Measurements from ENCODE around the gene DDX3X. TPM values are rescaled to one million over a fixed set of nuclear protein-coding genes. Genes with fewer than 3 reads are reported as not detected.

The DDX3X gene
- total and polyA plus RNA-seq, 2 of the 4 experiments (the other 2 are of a cell fraction): 64.8 to 229 TPM

- Histone ChIP-seq H3K18ac (ENCODE audit: low read depth, low read length) (no peak overlapping the region), H3K4ac (ENCODE audit: low read depth, low read length) (no peak overlapping the region), H3K9me1 (ENCODE audit: insufficient read depth, low read length) (no peaks in the 10 kb centered on the region), H3K4me1 (ENCODE audit: control insufficient read depth, insufficient read depth, low read length) (no peaks in the 10 kb centered on the region), H4K5ac (ENCODE audit: low read depth, low read length) (no peak overlapping the region), H3K14ac (replicated peaks; ENCODE audit: low read depth, low read length) (no peak overlapping the region), H2BK120ac (ENCODE audit: low read depth, low read length) (no peak overlapping the region), H2BK5ac (ENCODE audit: low read depth, low read length, poor library complexity, severe bottlenecking) (no peak overlapping the region), H3K79me1 (ENCODE audit: low read depth in 1 of 2, low read length in 2 of 2) (no peaks in the 10 kb centered on the region), H3K9me3 (ENCODE audit: control insufficient read depth, insufficient read depth, low read length) (peaks cover 3% of the 10 kb centered on the region; the same call in 1 of the 2 replicates), H4K20me1 (ENCODE audit: insufficient read depth, low read length) (no peaks in the 10 kb centered on the region), H4K91ac (ENCODE audit: insufficient read depth, low read depth, low read length) (no peak overlapping the region), H3K56ac (ENCODE audit: extremely low read depth, insufficient read depth, low read length) (no peak overlapping the region), H2BK20ac (ENCODE audit: low read depth, low read length) (no peak overlapping the region), H3K9ac (ENCODE audit: low read depth, low read length) (no peak overlapping the region), H3K4me3 (ENCODE audit: insufficient read depth, low read depth, low read length) (no peak overlapping the region), H3K27me3 (ENCODE audit: control insufficient read depth, insufficient read depth, low read length) (peaks cover 4% of the 10 kb centered on the region), H2AK5ac (ENCODE audit: low read depth, low read length) (no peak overlapping the region), H3K4me2 (ENCODE audit: low read depth, low read length) (no peak overlapping the region), H2AFZ (replicated peaks; ENCODE audit: low read length, poor library complexity) (no peak overlapping the region), H3K23ac (ENCODE audit: low read depth, low read length) (no peak overlapping the region), H3K36me3 (ENCODE audit: control insufficient read depth, insufficient read depth, low read length) (no peaks in the 10 kb centered on the region), H2AK9ac (replicated peaks; ENCODE audit: low read depth, low read length, poor library complexity) (no peak overlapping the region), H2BK15ac (ENCODE audit: low read depth, low read length) (no peak overlapping the region), H4K8ac (ENCODE audit: low read depth in 2 of 2, low read length in 2 of 2) (no peak overlapping the region), H3K27ac (ENCODE audit: insufficient read depth, low read length) (no peak overlapping the region)
- no TSS peak for BruUV-seq (replicated peaks)
- no peak for TF ChIP-seq MAFK (IDR thresholded peaks at IDR 0.05; ENCODE audit: low read depth, low read length)
- TF ChIP-seq FOS (IDR thresholded peaks at IDR 0.05; ENCODE audit: low read depth, low read length): no peak
- no peak for TF ChIP-seq POLR2A (IDR thresholded peaks at IDR 0.05; ENCODE audit: low read depth, low read length)
- TF ChIP-seq NFE2L2 (IDR thresholded peaks at IDR 0.05; ENCODE audit: low read depth, low read length): no peak
- TF ChIP-seq CHD1 (IDR thresholded peaks at IDR 0.05; ENCODE audit: low read depth, low read length): no peak
- TF ChIP-seq CEBPB (IDR thresholded peaks at IDR 0.05; ENCODE audit: low read depth, low read length): no peak
- no peak for TF ChIP-seq RAD21 (IDR thresholded peaks at IDR 0.05; ENCODE audit: low read length)
- no peak for TF ChIP-seq ELK1 (IDR thresholded peaks at IDR 0.05; ENCODE audit: borderline replicate concordance, low read depth, low read length)
- TF ChIP-seq CTCF (conservative IDR thresholded peaks at IDR 0.05; ENCODE audit: low read depth, low read length): no peak
- no peak for TF ChIP-seq SMC3 (IDR thresholded peaks at IDR 0.05; ENCODE audit: low read depth, low read length)
- TF ChIP-seq MXI1 (IDR thresholded peaks at IDR 0.05; ENCODE audit: borderline replicate concordance, low read depth, low read length): no peak
- no peak for TF ChIP-seq RCOR1 (IDR thresholded peaks at IDR 0.05; ENCODE audit: insufficient replicate concordance, low read length)
- no peak for TF ChIP-seq MAZ (IDR thresholded peaks at IDR 0.05; ENCODE audit: borderline replicate concordance, low read depth, low read length)
- TF ChIP-seq BHLHE40 (IDR thresholded peaks at IDR 0.05; ENCODE audit: low read depth, low read length): no peak
- no peak for TF ChIP-seq RFX5 (IDR thresholded peaks at IDR 0.05; ENCODE audit: low read depth, low read length)
- intact Hi-C loops (cut with micrococcal nuclease): no loop called here
- DNase-seq: no peak
- ATAC-seq (ENCODE audit: low read depth): no peak
- dilution Hi-C loops (cut with HindIII; ENCODE audit: low sequenced_read_pairs, unreplicated experiment): no loop called here
- ChIA-PET POLR2A (ENCODE audit: unreplicated experiment) (no interaction called here), CTCF (interaction anchor here (0.5 kb wide), 1 partner anchor 24 kb away, joined by 3 read pairs; no protein-coding TSS in a partner anchor)
- in situ Hi-C loops (cut with MboI; ENCODE audit: low sequenced_read_pairs): no loop called here
- no CpG with 5 or more reads among the region's 4 CpGs for WGBS, 2 experiments (ENCODE audit: extremely low coverage in 2 of 2, insufficient read length in 1 of 2)
Observed at GRCh38 chrX:41369152-41369551, 35.2 kb downstream of the DDX3X start.

Data from IMR-90 (cell line).